GM10266 (cell line): Measurements from ENCODE around the gene STUB1.

Experiments
- DNase-seq: peaks from one replicate; pipeline ENCODE4 v3.0.0; 2012; ENCODE audit errors: extremely low spot score
- TF ChIP-seq, protein P1 (sequence below): IDR thresholded peaks from 2 replicates; pipeline ENCODE4 v1.5.1; 2012; ENCODE audit warnings: mild to moderate bottlenecking, low read depth; ENCODE audit not compliant: control insufficient read depth, insufficient read depth; ENCODE audit errors: missing control alignments

Gene STUB1

DNA sequence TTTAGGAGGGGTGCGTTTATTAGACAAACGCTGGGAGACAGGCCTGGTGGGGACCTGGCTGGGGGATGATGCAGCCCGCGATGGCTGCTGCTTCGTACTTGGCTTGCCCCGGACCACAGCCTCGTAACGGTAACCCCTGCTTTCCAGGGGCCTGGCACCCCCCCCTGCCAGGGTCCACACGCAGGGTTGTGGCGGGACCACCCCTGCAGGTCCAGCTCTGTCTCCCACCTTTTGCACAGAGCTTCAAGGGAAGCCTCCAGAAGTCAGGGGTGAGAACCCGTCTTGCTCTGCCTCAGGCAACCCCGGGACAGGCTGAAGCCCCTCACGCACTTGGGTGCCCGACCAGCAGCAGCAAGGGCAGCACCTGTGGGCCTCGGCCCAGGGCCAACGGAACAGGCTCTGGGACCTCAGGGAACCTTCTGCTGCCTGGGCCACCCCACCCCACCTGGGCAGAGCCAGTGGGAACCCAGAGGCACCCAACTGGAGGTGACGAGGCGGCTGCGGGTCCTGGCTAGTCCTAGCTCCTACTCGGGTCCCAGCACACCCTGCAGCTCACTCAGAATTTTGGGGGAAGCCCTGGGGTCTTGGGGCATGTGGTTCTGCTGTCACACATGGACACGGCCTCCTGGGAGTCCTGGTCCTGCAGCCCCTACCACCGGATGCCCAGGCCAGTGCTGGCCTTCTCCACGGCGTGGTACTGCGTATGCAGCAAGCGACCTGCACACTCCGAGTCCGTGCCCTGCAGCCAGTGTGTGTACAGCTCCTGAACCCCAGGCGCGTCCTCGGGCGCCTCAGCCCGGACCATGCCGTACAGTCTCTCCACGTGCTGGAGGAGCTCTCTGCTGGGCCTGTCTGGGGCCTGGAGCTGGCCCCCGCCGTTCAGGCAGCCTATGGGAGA, 49.8 kb downstream of the STUB1 start:
- DNase-seq = no peak
- TF ChIP-seq, protein P1, sequence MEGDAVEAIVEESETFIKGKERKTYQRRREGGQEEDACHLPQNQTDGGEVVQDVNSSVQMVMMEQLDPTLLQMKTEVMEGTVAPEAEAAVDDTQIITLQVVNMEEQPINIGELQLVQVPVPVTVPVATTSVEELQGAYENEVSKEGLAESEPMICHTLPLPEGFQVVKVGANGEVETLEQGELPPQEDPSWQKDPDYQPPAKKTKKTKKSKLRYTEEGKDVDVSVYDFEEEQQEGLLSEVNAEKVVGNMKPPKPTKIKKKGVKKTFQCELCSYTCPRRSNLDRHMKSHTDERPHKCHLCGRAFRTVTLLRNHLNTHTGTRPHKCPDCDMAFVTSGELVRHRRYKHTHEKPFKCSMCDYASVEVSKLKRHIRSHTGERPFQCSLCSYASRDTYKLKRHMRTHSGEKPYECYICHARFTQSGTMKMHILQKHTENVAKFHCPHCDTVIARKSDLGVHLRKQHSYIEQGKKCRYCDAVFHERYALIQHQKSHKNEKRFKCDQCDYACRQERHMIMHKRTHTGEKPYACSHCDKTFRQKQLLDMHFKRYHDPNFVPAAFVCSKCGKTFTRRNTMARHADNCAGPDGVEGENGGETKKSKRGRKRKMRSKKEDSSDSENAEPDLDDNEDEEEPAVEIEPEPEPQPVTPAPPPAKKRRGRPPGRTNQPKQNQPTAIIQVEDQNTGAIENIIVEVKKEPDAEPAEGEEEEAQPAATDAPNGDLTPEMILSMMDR = no peak

GRCh38 chr16:730666-731509, 50.7 kb downstream of the STUB1 start:
- no peak for DNase-seq
- TF ChIP-seq, protein P1 = no peak

DNA sequence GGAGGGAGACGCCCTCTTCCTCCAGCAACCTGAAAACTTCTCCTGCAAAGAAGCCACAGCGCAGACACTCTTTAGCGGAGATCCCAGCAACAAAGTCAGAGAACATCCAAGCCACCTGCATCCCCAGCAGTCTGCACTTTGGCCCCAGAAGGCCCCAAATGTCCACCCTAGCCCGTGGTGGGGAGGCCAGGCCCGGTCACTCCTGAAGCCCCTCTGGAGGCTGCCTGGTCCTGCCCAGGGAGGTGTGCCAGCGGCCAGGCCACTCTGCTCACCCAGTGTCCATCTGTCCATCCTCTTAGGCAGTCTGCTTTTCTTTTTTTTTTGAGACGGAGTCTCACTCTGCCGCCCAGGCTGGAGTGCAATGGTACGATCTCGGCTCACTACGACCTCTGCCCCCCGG, 52.1 kb downstream of the STUB1 start:
- DNase-seq = no peak
- TF ChIP-seq, protein P1 = no peak
